HK-2 (cell line): ENCODE data around the gene PROCA1.
"Not testable (repeated sequence)": the region's sequence is repeated elsewhere in the genome, so short reads cannot be mapped to it uniquely, and the experiment has no call there.

Source experiments
- DNase-seq: peaks from one replicate; pipeline ENCODE4 v3.0.0-alpha.2; 2018; ENCODE audit not compliant: unreplicated experiment

PROCA1 gene

GRCh38 chr17:28725660-28726225 lies 14.1 kb upstream of the PROCA1 start:
- peak; percentile 87 for DNase-seq

- DNase-seq = peak; percentile 74
These were observed 13.5 kb upstream of the PROCA1 start for GRCh38 chr17:28725166-28725659.

- no peak for DNase-seq
These were observed 12.9 kb upstream of the PROCA1 start for GRCh38 chr17:28724500-28725165.

GRCh38 chr17:28723836-28724499 lies 12.3 kb upstream of the PROCA1 start:
- not testable (repeated sequence) for DNase-seq

- no peak for DNase-seq
These were observed 11.6 kb upstream of the PROCA1 start for GRCh38 chr17:28723159-28723835.

GRCh38 chr17:28722417-28723158 lies 10.9 kb upstream of the PROCA1 start:
- no peak for DNase-seq

GRCh38 chr17:28720997-28721329 lies 9.3 kb upstream of the PROCA1 start:
- DNase-seq = not testable (repeated sequence)

- DNase-seq = no peak
These were observed 8.7 kb upstream of the PROCA1 start for GRCh38 chr17:28720247-28720996.

- no peak for DNase-seq
These were observed 7.3 kb upstream of the PROCA1 start for GRCh38 chr17:28719021-28719433.

GRCh38 chr17:28718333-28719020 lies 6.8 kb upstream of the PROCA1 start:
- no peak for DNase-seq

- peak; percentile 94 for DNase-seq
These were observed 6.1 kb upstream of the PROCA1 start, which contains the start of gene RAB34 for GRCh38 chr17:28717578-28718332. TSS of gene RAB34 (minus strand) at chr17:28717868. CDS start at chr17:28717266, 602 bp downstream.

GRCh38 chr17:28716740-28717577 lies 5.3 kb upstream of the PROCA1 start:
- peak; percentile 54 for DNase-seq

- no peak for DNase-seq
These were observed 3.5 kb upstream of the PROCA1 start for GRCh38 chr17:28715217-28715616.

GRCh38 chr17:28714281-28714680 lies 2.6 kb upstream of the PROCA1 start:
- DNase-seq = no peak

GRCh38 chr17:28712705-28713415 lies 1.2 kb upstream of the PROCA1 start:
- no peak for DNase-seq

- no peak for DNase-seq
These were observed 480 bp upstream of the PROCA1 start for GRCh38 chr17:28712032-28712704.
